HepG2 (cell line): ENCODE data around the gene SYDE2. TPM values are rescaled to one million over a fixed set of nuclear protein-coding genes. Genes with fewer than 3 reads are reported as not detected.
A peak's percentile ranks its signal among the peaks of the same experiment; 100 is the strongest.

Source experiments
- ATAC-seq: fragments of 200-7000 bp; cut with Tn5 transposase; 3 replicates; pipeline ENCODE4 v1.9.1; 2020; ENCODE audit warnings: mild to moderate bottlenecking, moderate library complexity
- BruUV-seq: library from RNA; stranded (reverse); fragments of 400-500 nt; replicated peaks from 2 replicates; lab custom pipeline; 2021; lab: Mats Ljungman, UMichigan
- CTCF ChIA-PET: fragments of 300-600 bp; formaldehyde crosslinking; extraction: SDS; loops from one replicate; lab custom pipeline; 2021; ENCODE audit warnings: low total read pairs, inconsistent platforms, low intra/inter-chr PET ratio; lab: Yijun Ruan, JAX
- POLR2A ChIA-PET: fragments of 350-600 bp; sonication (Branson Sonifier 250); formaldehyde crosslinking; loops from one replicate; lab custom pipeline; 2020; ENCODE audit warnings: antibody characterized with exemption, inconsistent platforms; lab: Yijun Ruan, JAX
- DNase-seq: peaks from one replicate; pipeline ENCODE4 v3.0.0-alpha.2; 2015; ENCODE audit warnings: low spot score
- FAIRE-seq: peaks from 3 replicates; lab custom pipeline; 2011; peaks lifted over from hg19 to GRCh38; lab: Jason Lieb, UNC
- H2AFZ ChIP-seq: one replicate; pipeline ENCODE4 v1.6.1; 2011; ENCODE audit warnings: low read length, inconsistent platforms
- H3K27ac ChIP-seq: fragments of 300-600 bp; 3 replicates; pipeline ENCODE4 v1.8.0; 2011; ENCODE audit warnings: mixed run types, mild to moderate bottlenecking, mixed read lengths, low read length, inconsistent platforms; ENCODE audit not compliant: insufficient read depth; ENCODE audit errors: extremely low read length
- H3K27me3 ChIP-seq, 2 experiments: fragments of 200-600 bp in 1 of 2; 2 replicates in 1 of 2; 3 replicates in 1 of 2; pipeline versions ENCODE4 v1.6.0 to v1.8.0; 2011; ENCODE audit warnings: low read length in 2 of 2, mild to moderate bottlenecking in 2 of 2, moderate library complexity in 2 of 2, inconsistent platforms in 1 of 2; ENCODE audit not compliant: insufficient read depth in 2 of 2, control insufficient read depth in 1 of 2
- H3K36me3 ChIP-seq, 2 experiments: fragments of 200-600 bp in 1 of 2; replicated peaks in 1 of 2; 2 replicates in 1 of 2; 3 replicates in 1 of 2; pipeline versions ENCODE4 v1.5.1 to v1.8.0; 2011; ENCODE audit warnings: low read length in 2 of 2, inconsistent platforms in 1 of 2; ENCODE audit not compliant: insufficient read depth in 2 of 2, control insufficient read depth in 1 of 2
- H3K4me1 ChIP-seq: 2 replicates; pipeline ENCODE4 v1.5.1; 2012; ENCODE audit warnings: low read length, inconsistent platforms; ENCODE audit not compliant: insufficient read depth
- H3K4me2 ChIP-seq: 2 replicates; pipeline ENCODE4 v1.6.0; 2011; ENCODE audit warnings: low read depth, low read length, inconsistent platforms
- H3K4me3 ChIP-seq, 3 experiments: fragments of 200-600 bp in 1 of 3; sonication (generic), shearing (Covaris generic) in 1 of 3; replicated peaks in 1 of 3; 2 replicates each; pipeline ENCODE4 v1.5.1; 2011 to 2016; ENCODE audit warnings: low read length in 3 of 3, inconsistent platforms in 2 of 3, low read depth in 2 of 3, mild to moderate bottlenecking in 2 of 3, control low read depth in 1 of 3, mixed read lengths in 1 of 3; ENCODE audit not compliant: insufficient read depth in 1 of 3
- H3K79me2 ChIP-seq: one replicate; pipeline ENCODE4 v1.6.1; 2011; ENCODE audit warnings: low read length, inconsistent platforms; ENCODE audit not compliant: insufficient read depth
- H3K9ac ChIP-seq: 2 replicates; pipeline ENCODE4 v1.6.0; 2011; ENCODE audit warnings: mild to moderate bottlenecking, low read depth, low read length, inconsistent platforms; ENCODE audit not compliant: insufficient read depth
- H3K9me3 ChIP-seq: 2 replicates; pipeline ENCODE4 v1.5.1; 2012; ENCODE audit warnings: mild to moderate bottlenecking, low read length
- H4K20me1 ChIP-seq: 2 replicates; pipeline ENCODE4 v1.6.0; 2011; ENCODE audit warnings: inconsistent platforms, mild to moderate bottlenecking, low read length, moderate library complexity; ENCODE audit not compliant: insufficient read depth
- CTCF ChIP-seq: sonication (generic); formaldehyde crosslinking; IDR thresholded peaks from 2 replicates; pipeline ENCODE4 v1.5.0; 2020; ENCODE audit warnings: mild to moderate bottlenecking, missing genetic modification reagents, moderate library complexity
- RXRA ChIP-seq: sonication (generic); formaldehyde crosslinking; IDR thresholded peaks from 2 replicates; pipeline ENCODE4 v1.5.1; 2020; ENCODE audit warnings: missing genetic modification reagents
- SMC3 ChIP-seq: IDR thresholded peaks from 2 replicates; pipeline ENCODE4 v1.6.1; 2011; ENCODE audit warnings: low read length, improper control_type of control experiment
- STAG1 ChIP-seq: sonication (generic); formaldehyde crosslinking; IDR thresholded peaks from 2 replicates; pipeline ENCODE4 v1.4.0; 2020; ENCODE audit warnings: missing genetic modification reagents
- ZSCAN21 ChIP-seq: sonication (generic); formaldehyde crosslinking; IDR thresholded peaks from 2 replicates; pipeline ENCODE4 v1.8.0; 2022; ENCODE audit warnings: mild to moderate bottlenecking, missing genetic modification reagents, moderate library complexity, borderline replicate concordance
- WGBS: methylation state at CpG from one replicate; pipeline ENCODE4 v1.1.6; 2017; ENCODE audit warnings: low lambda C conversion rate; 5-methylcytosine and 5-hydroxymethylcytosine counted together
- in situ Hi-C: cut with HindIII; loops from 2 replicates; pipeline ENCODE4 v1.10.0; 2017; ENCODE audit warnings: low pct_unique_long_range_greater_than_20kb; ENCODE audit not compliant: extremely low pct_ligation_motif_present
- intact Hi-C: fragments of 100-400 bp; cut with micrococcal nuclease; formaldehyde crosslinking; loops from one replicate; pipeline ENCODE4 v1.10.0; 2022; ENCODE audit not compliant: unreplicated experiment
- polyA plus RNA-seq, 8 experiments: library from polyadenylated mRNA; depleted of rRNA in 3 of 8; stranded (reverse) in 7 of 8; unstranded in 1 of 8; fragments of >200 nt; fragmentation: Illumina TruSeq in 4 of 8; extraction: Trizol in 4 of 8; gene quantifications; 2 replicates each; pipeline versions ENCODE4 v1.2.1 to v1.2.3, GENCODE V29; 2011 to 2016; ENCODE audit warnings: low read depth in 4 of 8, missing spikeins in 1 of 8, mixed read lengths in 1 of 8; ENCODE audit not compliant: insufficient read depth in 1 of 8
- total RNA-seq, 5 experiments: library from RNA; depleted of rRNA; stranded (reverse); fragments of >200 nt; fragmentation: Illumina TruSeq; extraction: Trizol; gene quantifications; 2 replicates each; pipeline ENCODE4 v1.2.3, GENCODE V29; 2016; ENCODE audit warnings: low read depth in 1 of 5
- TF ChIP-seq, protein P1 (sequence below): sonication (generic); formaldehyde crosslinking; conservative IDR thresholded peaks from 2 replicates; pipeline ENCODE4 v1.4.0; 2020; ENCODE audit warnings: missing genetic modification reagents

Gene SYDE2
- total and polyA plus RNA-seq, 2 of the 13 experiments (the other 11 are each of a cell fraction or from before 2014, with no cell fraction given) = 1.8 to 5.3 TPM

- H3K9me3 ChIP-seq = no peaks in the 10 kb centered on the region
- H3K36me3 ChIP-seq = no peaks in the 10 kb centered on the region
- in situ Hi-C loops = no loop called here
- no peak overlapping the region for H2AFZ ChIP-seq
- H3K4me2 ChIP-seq = no peak overlapping the region
- intact Hi-C loops = no loop called here
- ChIA-PET CTCF (no interaction called here), POLR2A (no interaction called here)
- no peak for ATAC-seq
- BruUV-seq = no TSS peak
- H3K4me3 ChIP-seq = no peak overlapping the region
- H3K4me1 ChIP-seq = 0 out of 2 replicates have a peak, but pooled peaks cover 7% of the 10 kb centered on the region
- FAIRE-seq = no peak
- 9% methylated on average over 1 of the region's 1 CpG for WGBS
- TF ChIP-seq, protein P1, sequence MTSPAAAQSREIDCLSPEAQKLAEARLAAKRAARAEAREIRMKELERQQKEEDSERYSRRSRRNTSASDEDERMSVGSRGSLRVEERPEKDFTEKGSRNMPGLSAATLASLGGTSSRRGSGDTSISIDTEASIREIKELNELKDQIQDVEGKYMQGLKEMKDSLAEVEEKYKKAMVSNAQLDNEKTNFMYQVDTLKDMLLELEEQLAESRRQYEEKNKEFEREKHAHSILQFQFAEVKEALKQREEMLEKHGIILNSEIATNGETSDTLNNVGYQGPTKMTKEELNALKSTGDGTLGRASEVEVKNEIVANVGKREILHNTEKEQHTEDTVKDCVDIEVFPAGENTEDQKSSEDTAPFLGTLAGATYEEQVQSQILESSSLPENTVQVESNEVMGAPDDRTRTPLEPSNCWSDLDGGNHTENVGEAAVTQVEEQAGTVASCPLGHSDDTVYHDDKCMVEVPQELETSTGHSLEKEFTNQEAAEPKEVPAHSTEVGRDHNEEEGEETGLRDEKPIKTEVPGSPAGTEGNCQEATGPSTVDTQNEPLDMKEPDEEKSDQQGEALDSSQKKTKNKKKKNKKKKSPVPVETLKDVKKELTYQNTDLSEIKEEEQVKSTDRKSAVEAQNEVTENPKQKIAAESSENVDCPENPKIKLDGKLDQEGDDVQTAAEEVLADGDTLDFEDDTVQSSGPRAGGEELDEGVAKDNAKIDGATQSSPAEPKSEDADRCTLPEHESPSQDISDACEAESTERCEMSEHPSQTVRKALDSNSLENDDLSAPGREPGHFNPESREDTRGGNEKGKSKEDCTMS (CRISPR knock-in tag) = no peak
- TF ChIP-seq ZSCAN21 (CRISPR knock-in tag) = no peak
- H3K9ac ChIP-seq = no peak overlapping the region
- no peaks in the 10 kb centered on the region for H4K20me1 ChIP-seq
- no peaks in the 10 kb centered on the region for H3K27me3 ChIP-seq
- no peak overlapping the region for H3K27ac ChIP-seq
- no peaks in the 10 kb centered on the region for H3K79me2 ChIP-seq
- no peak for DNase-seq
Measured at GRCh38 chr1:85237613-85238012, 36.8 kb upstream of the SYDE2 start.

- Histone ChIP-seq H3K27me3 (no peaks in the 10 kb centered on the region), H3K79me2 (no peaks in the 10 kb centered on the region), H3K4me3 (no peak overlapping the region), H3K4me1 (peaks cover 18% of the 10 kb centered on the region), H3K9ac (no peak overlapping the region), H3K36me3 (no peaks in the 10 kb centered on the region), H2AFZ (no peak overlapping the region), H4K20me1 (no peaks in the 10 kb centered on the region), H3K4me2 (0 out of 2 replicates have a peak overlapping the region, but pooled peaks have one; percentile 5)
- no TSS peak for BruUV-seq
- FAIRE-seq = peak; percentile 32
- ChIA-PET CTCF (no interaction called here), POLR2A (no interaction called here)
- DNase-seq = peak; percentile 21
- in situ Hi-C loops = no loop called here
- TF ChIP-seq RXRA (CRISPR knock-in tag) (no peak), STAG1 (CRISPR knock-in tag) (peak; percentile 46), SMC3 (peak; percentile 50; the same call in 1 of the 2 replicates), CTCF (CRISPR knock-in tag) (peak; percentile 51)
- TF ChIP-seq, all 625 proteins: peak for 3
- Histone ChIP-seq H3K27ac (no peak overlapping the region), H3K9me3 (no peaks in the 10 kb centered on the region)
- peak; percentile 94 for ATAC-seq
- WGBS = 45% methylated on average over 7 of the region's 8 CpGs
- intact Hi-C loops = loop anchor here (1.0 kb wide), 1 partner anchor 121 kb away; no protein-coding TSS in a partner anchor
Measured at GRCh38 chr1:85230305-85230977, 29.6 kb upstream of the SYDE2 start.
